ENCODE measurements around the gene HID1.
A peak's percentile ranks its signal among the peaks of the same experiment; 100 is the strongest.
"Not testable (repeated sequence)": the region's sequence is repeated elsewhere in the genome, so short reads cannot be mapped to it uniquely, and the experiment has no call there.

The HID1 gene

DNA sequence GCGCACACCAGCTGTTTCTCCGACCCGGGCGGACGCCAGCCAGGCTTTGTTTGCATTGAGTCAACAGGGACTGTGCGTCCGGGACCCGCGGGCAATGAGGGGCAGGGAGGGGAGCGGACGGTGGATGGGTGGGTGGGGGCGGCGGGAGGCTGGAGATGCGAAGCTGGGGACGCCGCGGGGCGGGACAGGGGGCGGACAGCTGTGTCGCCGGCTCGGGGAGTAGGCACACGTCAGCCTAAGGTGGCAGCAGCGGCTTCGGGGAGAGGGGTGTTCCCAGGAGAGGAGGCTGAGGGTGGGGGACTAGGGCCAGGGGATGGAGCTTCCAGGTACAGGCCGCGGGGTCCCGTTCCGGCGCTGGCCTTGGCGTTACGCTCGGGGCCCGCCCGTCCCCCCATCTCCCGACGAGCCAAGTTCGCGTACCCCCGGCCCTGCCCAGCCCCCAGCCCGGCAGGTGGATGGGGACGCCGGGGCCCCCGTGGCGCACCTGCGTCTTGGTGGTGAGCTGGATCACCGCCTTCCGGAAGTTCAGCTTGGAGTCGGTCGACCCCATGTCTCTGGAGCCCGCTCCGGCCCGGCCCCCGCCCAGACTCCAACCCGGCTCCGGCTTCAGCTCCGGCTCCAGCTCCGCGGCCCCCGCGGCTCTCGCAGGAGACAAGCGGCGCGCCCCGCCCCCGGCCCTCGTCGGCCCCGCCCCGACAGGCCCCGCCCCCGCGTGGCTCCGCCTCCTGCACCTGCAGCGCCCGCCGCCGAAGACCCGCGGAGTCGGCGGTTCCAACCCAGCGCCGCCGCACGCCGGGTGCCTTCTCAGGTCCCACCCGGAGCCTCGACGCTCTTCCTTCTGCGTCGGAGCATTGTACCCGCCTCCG lies at the start of gene HID1:
HID1 (minus strand) TSS at position 653 of the 866 bp plus-strand sequence; CDS start at position 550, 103 bp downstream.
- peak; percentile 80 to 82 for DNase-seq

- DNase-seq, result no peak
Measured at GRCh38 chr17:75020331-75021110, 48.0 kb upstream of the HID1 start.

DNA sequence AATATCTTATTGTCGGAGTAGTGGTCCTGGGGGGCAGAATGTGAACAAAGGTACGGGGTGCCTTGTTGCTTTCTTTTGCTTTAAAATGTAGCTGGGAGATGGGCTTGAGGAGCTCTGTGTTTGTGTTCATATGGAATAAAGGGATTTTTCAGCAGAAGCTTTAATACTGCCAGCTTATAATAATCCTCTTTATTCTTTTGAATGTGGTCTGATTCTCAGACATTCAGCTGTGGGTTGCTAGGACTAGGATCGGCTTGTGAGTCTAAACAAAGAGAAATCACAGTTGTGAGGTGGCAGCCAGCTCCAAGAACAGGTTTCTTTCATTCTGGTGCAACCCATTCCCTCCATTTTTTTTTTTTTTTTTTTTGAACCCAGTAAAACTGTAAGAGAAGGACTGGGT lies 47.2 kb upstream of the HID1 start:
- DNase-seq, result no peak

DNA sequence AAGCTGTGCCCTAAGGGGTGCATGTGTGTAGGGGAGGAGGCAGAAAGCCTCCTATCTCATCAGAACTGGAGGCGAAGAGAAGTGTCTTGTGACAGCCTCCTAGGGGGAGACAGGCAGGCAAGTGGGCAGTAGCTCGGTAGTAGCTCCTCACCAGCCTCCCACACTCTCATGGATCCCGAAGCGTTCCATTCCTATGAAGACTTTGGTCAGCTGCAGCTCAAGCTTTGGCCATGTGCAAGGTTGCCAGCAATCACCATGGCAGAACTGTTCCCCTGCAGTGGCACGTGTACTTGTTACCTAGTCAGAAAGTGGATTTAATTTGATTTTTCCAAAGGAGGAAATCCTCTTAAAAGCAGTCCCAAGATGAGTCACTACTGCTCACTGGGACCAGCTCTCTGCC lies 46.6 kb upstream of the HID1 start:
- DNase-seq, result no peak

GRCh38 chr17:75013092-75013559 lies 40.6 kb upstream of the HID1 start:
- DNase-seq, result no peak

- DNase-seq, result peak; percentile 74 to 75
Measured at GRCh38 chr17:75012346-75013091, 40.0 kb upstream of the HID1 start, which contains the start of gene MRPL58. TSS of gene MRPL58 (plus strand) at chr17:75012670. CDS start at chr17:75012687, 17 bp downstream.

DNA sequence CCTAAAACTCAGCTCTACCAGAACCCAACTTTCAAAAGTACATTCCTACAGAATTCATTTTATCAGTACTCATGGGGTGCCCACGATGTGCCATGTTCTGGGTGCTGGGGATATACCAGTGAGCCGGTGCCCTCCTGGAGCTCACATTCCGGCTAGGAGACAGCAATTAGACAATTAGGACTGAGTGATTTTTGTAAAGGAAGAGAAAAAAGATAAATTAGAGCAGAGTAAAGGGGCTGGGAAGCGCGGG lies 39.5 kb upstream of the HID1 start:
- DNase-seq, result no peak

GRCh38 chr17:75011401-75012095 lies 39.0 kb upstream of the HID1 start:
- no peak for DNase-seq

- peak in 1 of 2 donors; percentile 9 for DNase-seq
Measured at GRCh38 chr17:75010683-75011400, 38.3 kb upstream of the HID1 start.

DNA sequence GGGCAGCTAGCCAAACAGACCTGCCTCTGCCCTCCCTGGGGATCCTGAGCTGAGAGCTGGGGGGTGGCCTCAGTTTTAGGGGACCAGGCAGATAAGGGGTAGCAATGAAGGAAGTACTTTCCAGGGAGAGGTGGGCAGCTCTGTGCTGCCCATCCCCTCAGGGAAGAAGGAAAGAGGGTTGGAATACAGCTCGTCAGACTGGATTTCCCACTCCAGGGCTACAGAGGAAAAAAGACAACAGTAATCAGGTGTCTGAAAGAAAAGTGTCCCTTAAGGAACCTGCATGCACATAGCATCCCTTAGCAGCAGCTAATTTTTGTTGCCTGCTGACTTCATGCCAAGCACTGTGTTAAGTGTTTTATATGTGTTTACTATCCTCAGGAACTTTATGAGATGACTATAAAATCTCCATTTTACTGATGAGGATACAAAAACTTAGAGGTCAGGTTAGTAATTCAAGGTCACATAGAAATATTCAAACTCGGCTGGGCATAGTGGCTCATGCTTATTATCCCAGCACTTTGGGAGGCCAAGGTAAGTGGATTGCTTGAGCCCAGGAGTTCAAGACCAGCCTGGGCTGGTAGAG lies 36.7 kb upstream of the HID1 start:
- DNase-seq, result no peak

DNA sequence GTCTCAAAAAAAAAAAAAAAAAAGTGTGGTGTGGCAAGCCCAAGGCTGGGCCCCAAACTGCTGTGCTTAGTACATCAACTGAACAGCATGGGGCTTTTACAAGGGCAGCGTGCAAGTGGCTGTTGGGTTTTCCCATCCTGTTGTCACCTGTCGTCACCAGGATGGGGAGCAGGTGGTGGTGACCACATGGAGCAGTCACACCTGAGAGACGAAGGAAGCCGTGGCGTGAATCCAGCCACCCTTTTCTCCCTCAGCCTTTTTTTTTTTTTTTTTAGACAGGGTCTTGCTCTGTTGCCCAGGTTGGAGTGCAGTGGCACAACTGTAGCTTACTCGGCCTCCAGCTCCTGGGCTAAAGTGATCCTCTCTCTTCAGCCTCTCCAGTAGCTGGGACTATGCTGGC lies 35.8 kb upstream of the HID1 start:
- DNase-seq, result no peak

GRCh38 chr17:75006653-75007052 lies 34.1 kb upstream of the HID1 start:
- DNase-seq, result no peak

GRCh38 chr17:75006084-75006483 lies 33.5 kb upstream of the HID1 start:
- not testable (repeated sequence) for DNase-seq

GRCh38 chr17:75005291-75005690 lies 32.7 kb upstream of the HID1 start:
- DNase-seq, result no peak

DNA sequence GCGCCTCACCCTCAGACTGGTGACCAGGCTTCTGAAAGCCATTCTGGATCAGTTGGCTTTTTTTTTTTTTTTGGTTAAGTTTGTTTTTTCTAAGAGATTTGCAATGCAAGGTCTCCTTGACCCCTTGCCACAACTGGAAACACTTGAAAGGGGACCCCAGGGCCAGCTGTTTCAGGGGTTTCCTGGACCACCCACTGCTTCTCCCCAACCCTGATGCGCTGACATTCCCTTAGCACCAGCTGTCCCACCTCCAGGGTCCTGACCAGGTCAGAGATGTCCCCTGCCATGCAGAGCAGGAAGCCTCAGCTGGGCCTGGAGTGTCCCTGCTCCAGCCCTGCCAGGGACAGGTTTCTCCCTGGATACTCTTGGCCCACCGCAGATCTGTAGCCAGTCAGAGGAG lies 31.8 kb upstream of the HID1 start:
- DNase-seq, result no peak

DNA sequence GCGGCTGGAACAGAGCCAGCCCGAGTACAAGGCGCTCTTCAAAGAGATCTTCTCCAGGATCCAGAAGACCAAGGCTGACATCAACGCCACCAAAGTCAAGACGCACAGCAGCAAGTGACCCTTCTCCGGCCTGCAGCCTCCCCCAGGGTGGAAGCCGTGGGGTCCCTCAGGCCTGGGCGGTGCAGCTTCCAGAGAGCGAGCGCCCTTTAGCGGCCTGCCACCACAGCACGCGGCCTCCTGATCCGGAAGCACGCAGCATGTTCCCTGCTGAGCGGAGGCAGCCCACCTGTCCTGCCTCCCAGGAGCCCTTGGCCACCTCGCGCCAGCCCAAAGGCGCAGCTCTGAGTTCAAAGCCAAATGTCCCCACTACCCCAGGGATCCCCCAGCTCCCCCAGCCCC lies 31.4 kb upstream of the HID1 start:
- DNase-seq, result no peak

DNA sequence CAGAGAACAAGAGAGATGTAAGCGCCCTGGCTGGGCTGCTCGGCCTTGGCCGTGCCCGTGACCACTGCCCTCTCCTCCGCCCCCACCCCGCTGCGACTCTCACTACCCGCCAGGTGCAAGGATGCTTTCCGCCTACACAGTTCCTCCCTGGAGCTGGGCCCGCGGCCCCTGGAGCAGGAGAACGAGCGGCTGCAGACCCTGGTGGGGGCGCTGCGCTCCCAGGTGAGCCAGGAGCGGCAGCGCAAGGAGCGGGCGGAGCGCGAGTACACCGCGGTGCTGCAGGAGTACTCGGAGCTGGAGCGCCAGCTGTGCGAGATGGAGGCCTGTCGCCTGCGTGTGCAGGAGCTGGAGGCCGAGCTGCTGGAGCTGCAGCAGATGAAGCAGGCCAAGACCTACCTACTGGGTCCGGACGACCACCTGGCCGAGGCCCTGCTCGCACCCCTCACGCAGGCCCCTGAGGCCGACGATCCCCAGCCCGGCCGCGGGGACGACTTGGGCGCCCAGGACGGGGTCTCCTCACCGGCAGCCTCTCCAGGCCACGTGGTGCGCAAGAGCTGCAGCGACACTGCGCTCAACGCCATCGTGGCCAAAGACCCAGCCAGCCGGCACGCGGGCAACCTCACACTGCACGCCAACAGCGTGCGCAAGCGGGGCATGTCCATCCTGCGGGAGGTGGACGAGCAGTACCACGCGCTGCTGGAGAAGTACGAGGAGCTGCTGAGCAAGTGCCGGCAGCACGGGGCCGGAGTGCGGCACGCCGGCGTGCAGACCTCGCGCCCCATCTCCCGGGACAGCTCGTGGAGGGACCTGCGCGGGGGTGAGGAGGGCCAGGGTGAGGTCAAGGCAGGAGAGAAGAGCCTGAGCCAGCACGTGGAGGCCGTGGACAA lies 30.8 kb upstream of the HID1 start:
- DNase-seq, result no peak

DNA sequence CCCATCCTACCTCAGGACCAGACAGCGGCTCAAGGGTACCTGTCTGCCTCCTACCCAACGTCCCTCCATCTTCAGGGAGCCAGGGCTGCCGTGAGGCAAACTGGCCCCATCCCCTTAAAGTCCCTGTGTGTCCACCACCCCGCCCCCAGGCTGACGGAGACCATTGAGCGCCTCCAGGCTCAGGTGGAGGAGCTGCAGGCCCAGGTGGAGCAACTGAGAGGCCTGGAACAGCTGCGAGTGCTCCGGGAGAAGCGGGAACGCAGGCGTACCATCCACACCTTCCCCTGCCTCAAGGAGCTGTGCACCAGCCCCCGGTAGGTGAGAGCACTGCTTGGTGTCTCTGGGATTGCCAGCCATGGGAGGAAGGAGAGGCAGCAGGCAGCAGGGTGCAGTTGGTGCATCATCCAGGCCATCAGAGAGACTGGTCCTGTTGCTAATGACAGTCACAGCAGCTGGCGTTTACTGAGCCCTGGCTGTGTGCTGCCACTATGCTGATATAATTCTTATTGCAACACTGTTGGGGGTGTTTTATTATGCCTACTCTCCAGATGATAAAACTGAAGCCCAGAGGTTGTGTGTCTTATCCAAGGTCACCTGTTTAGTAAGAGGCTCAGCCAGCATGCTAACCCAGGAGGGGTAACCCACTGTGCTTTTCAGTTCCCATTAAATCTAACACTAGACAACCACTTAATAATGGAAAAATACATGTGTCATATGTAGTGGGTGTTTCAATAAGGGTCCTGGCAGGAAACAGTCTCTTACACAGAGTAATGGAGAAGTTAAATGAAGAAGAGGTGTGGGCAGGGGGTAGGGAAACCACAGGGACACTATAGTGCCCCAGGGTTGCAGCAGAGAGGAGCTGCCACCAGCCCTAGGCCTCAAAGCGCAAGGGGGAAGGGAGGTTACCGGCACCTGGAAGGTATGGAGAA lies 29.6 kb upstream of the HID1 start:
- DNase-seq, result no peak

- no peak for DNase-seq
Measured at GRCh38 chr17:74999523-74999922, 27.0 kb upstream of the HID1 start.

Measured in activated CD4-positive, alpha-beta T cell treated with anti-CD3 and anti-CD28 coated beads for 4 hours (primary cell).